GM21717 (cell line): ENCODE data around the gene ACTR1B.
"Not testable (repeated sequence)": the region's sequence is repeated elsewhere in the genome, so short reads cannot be mapped to it uniquely, and the experiment has no call there.

Source experiments
- ATAC-seq: cut with Tn5 transposase; IDR thresholded peaks from one replicate; pipeline ENCODE4 v1.9.1; 2021; ENCODE audit warnings: mild to moderate bottlenecking, moderate library complexity; ENCODE audit not compliant: unreplicated experiment

Gene ACTR1B

DNA sequence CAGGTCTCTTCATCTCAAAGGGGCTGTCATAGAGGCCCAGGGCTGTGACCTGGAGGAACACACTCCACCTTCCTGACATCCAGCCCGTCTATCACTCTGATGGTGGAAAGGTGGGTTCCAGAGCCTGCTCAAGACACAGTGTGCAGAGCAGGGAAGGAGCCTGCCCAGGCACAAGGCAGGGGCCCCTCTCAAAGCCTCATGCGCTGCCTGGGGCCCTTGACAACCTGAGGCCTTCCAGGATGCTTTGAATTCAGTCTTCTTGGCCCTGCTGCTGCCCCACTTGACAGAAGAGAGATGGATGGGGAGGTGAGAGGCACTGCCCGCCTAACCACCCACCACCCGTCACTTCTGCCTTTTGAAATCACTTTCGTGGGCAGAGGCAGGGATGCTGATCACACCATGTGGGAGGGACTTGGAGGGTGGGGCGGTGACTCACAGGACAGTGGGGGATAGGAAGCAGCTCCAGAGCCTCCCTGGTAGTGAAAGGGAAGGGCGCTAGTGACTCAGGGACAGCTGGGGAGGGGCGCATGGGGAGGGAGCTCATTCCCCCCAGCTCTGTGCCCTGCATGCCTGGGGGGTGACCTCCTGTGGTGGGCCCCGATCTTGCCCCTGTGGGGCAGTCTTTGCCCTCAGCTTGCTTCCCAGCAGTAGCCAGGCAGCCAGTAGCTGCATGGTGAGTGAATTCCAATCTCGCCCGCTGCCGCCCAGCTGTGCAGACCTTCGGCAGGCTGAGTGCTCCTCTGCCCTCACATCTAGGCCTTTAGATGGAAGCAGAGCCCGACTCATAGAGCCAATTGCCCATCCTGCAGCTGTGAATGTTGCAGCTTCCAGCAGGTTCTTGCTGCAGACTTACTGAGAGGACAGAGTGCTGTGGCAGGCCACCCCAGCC lies 44.7 kb downstream of the ACTR1B start:
- not testable (repeated sequence) for ATAC-seq

DNA sequence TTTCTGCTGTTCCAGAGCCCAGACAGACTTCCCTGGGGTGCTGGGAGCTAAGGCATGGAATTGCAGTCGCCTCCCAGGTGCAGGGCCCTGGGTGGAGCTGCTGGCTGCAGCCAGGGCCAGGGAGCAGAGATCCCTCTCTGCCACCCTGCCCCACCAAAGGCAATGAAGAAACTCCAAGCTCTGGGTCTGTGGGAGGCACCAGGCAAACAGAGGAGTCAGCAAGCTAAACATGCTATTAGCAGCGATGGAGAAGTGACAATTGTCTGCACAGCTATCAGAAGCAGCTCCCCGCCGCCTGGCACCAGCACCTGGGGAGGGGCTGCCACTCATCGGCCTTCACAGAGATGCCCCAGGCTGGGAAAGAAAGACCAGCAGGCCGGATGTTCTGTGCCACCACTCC lies 45.9 kb downstream of the ACTR1B start:
- ATAC-seq: no peak

DNA sequence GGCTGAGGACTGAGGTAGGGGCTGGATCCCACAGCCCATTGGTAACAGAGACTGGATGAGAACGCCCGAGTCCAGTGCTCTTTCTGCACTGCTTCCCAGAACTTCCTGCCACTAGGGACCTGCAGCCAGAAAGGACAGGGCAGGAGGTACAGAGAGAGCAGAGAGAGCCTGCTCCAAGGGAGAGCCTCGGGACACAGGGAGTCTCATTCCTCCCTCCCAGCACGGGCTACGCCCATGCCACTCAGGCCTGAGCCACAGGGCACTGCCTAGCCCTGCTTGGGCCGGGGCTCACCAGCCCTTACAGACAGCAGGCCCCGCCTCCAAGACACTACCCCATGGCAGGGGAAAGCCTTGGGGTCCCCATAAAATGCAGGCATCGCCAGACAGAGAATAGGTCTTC lies 48.1 kb downstream of the ACTR1B start:
- ATAC-seq: not testable (repeated sequence)

DNA sequence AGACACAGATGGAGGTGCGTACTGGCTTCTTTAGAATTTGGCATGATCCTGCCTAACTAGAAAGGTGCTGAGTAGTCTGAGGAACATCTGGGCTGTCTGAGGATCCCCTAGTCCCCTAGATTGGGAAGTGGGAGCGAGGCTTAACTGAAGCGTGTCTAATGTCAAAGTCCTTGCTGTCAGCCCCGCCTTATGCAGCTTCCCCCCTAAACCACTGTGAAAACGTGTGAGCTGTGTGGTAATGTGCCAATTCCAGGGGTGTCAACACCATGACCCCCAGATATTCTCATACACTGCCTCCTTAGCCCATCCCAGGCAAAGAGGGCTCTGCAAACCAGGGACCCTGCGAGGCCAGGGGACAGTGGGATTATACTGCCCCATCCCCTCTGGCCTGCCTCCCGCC lies 51.9 kb downstream of the ACTR1B start:
- not testable (repeated sequence) for ATAC-seq

DNA sequence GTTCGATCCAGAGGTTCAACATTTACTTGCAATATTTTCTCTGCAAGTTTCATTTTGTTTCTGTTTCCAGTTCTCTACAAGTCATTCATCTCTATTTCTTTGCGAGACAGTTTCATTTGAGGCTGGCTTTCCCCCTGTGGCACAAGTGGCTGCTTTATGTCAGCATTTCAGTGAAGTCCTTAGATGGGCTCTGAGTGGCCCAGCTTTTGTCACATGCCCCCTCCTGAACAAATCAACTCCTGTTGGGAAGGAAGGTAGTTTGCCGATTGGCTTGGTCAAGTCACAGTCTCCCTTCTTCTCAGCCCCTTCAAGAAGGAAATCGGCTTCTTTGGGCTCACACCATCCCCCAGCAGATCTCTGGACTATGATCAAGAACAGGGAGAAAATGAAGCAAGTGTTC lies 55.1 kb downstream of the ACTR1B start:
- ATAC-seq: not testable (repeated sequence)
